Endothelial cell (in vitro differentiated cells): ENCODE data around the gene TPPP2. TPM values are rescaled to one million over a fixed set of nuclear protein-coding genes. Genes with fewer than 3 reads are reported as not detected.
"Not testable (repeated sequence)": the region's sequence is repeated elsewhere in the genome, so short reads cannot be mapped to it uniquely, and the experiment has no call there.

Experiments
- DNase-seq: peaks from one replicate; pipeline ENCODE4 v3.0.0; 2021; ENCODE audit warnings: low spot score
- H3K27ac Mint-ChIP-seq: one replicate; pipeline ENCODE4 v1.8.0; 2021; ENCODE audit warnings: mixed read lengths, inconsistent platforms; ENCODE audit not compliant: unreplicated experiment
- H3K27me3 Mint-ChIP-seq: one replicate; pipeline ENCODE4 v1.8.0; 2021; ENCODE audit warnings: mild to moderate bottlenecking, moderate library complexity, mixed read lengths, inconsistent platforms; ENCODE audit not compliant: unreplicated experiment
- H3K36me3 Mint-ChIP-seq: one replicate; pipeline ENCODE4 v1.8.0; 2021; ENCODE audit warnings: mild to moderate bottlenecking, low read depth, mixed read lengths, inconsistent platforms; ENCODE audit not compliant: unreplicated experiment
- H3K4me1 Mint-ChIP-seq: one replicate; pipeline ENCODE4 v1.8.0; 2021; ENCODE audit warnings: mild to moderate bottlenecking, mixed read lengths, inconsistent platforms; ENCODE audit not compliant: unreplicated experiment
- H3K4me3 Mint-ChIP-seq: one replicate; pipeline ENCODE4 v1.8.0; 2021; ENCODE audit warnings: mild to moderate bottlenecking, mixed read lengths, inconsistent platforms; ENCODE audit not compliant: unreplicated experiment
- H3K9me3 Mint-ChIP-seq: one replicate; pipeline ENCODE4 v1.8.0; 2021; ENCODE audit warnings: mixed read lengths, inconsistent platforms; ENCODE audit not compliant: unreplicated experiment
- CTCF ChIP-seq: fragments of 200-600 bp; sonication (generic); IDR thresholded peaks from one replicate; pipeline ENCODE4 v1.5.0; 2021; ENCODE audit warnings: antibody characterized with exemption; ENCODE audit not compliant: unreplicated experiment
- long read RNA-seq: library from polyadenylated mRNA; unstranded; transcript quantifications from one replicate; pipeline ENCODE4 v2.0.0, GENCODE V29; 2020; ENCODE audit not compliant: unreplicated experiment
- total RNA-seq: library from RNA; stranded (reverse); fragmentation: NEBNext Ultra II Directional; extraction: Animal tissue kit (Norgen Biotek cat#: 25700); gene quantifications from one replicate; pipeline ENCODE4 v1.2.1, GENCODE V29; 2021; ENCODE audit not compliant: unreplicated experiment

TPPP2 gene
- 0.62 TPM for total RNA-seq
- long read RNA-seq, result 0 reads

DNA sequence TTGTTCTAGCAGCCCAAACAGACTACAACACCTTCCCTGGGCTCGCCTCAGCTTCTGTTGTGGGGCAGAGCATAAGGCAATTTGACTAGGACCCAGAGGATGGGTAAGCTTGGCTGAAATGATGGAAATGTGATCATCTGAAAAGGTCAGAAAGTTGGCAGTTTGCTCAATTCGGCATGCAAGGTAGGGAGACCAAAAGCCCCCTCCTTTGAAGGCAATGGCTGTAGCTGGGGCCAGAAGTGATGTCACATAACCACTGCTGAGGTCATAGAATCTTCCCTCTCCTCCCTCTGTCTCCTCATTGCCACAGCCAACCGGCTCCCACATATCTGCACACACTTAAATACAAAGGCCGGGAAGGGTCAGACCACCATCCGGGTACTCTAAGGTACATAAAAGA, at the start of gene TPPP2:
TPPP2 (plus strand) TSS at position 301 of the 400 bp plus-strand sequence. CDS start 365 bp downstream, outside the sequence.
- Mint-ChIP-seq H3K9me3 (no peaks in the 10 kb centered on the region), H3K27me3 (peaks cover 20% of the 10 kb centered on the region), H3K27ac (no peak within 1 kb of the TSS), H3K4me3 (no peak within 1 kb of the TSS), H3K4me1 (peaks cover 4% of the 10 kb centered on the region), H3K36me3 (no peaks in the 10 kb centered on the region)
- TF ChIP-seq CTCF, result no peak
- DNase-seq, result no peak

- Mint-ChIP-seq H3K27me3 (peaks cover 3% of the 10 kb centered on the region), H3K27ac (no peak overlapping the region), H3K9me3 (no peaks in the 10 kb centered on the region), H3K4me1 (peaks cover 30% of the 10 kb centered on the region), H3K36me3 (no peaks in the 10 kb centered on the region), H3K4me3 (no peak overlapping the region)
- DNase-seq, result no peak
- TF ChIP-seq CTCF, result no peak
Measured at GRCh38 chr14:20980906-20981305, 49.1 kb upstream of the TPPP2 start.

DNA sequence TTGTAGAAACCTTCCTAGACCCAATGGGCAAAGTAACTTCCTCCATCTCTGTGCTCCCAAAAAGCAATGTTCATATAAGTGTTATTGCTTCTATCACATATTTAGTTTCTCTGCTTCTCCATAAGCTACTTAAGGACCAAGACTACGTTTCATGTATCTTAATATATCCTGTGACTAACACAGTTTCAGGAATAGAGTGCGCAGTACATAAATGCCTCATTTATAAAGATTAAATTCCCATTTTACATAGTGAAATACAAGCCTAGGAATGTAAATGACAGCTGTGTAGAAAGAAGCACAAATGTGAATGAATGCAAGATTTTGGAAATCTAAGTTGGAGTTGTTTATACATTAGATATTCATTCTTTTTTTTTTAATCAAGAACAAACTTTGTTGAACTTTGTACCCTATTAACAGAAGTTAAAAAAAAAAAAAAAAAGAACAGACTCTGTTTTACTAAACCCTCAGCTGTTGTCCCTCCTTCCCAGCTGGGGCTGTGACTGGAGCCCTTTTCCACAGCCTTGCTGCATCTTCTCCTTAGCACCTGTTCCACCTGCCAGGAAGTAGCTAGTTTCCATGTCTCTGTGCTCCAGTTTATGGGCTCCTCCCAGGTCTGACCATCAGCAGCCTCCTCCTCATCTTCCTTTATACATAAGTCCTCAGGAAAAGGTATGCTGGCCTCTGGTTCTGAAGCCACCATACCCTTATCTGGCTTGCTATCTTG, 47.2 kb upstream of the TPPP2 start:
- H3K27me3 Mint-ChIP-seq, result peaks cover 6% of the 10 kb centered on the region
- H3K36me3 Mint-ChIP-seq, result no peaks in the 10 kb centered on the region
- TF ChIP-seq CTCF, result no peak
- DNase-seq, result no peak
- H3K4me1 Mint-ChIP-seq, result peaks cover 29% of the 10 kb centered on the region
- H3K4me3 Mint-ChIP-seq, result no peak overlapping the region
- H3K9me3 Mint-ChIP-seq, result no peaks in the 10 kb centered on the region
- H3K27ac Mint-ChIP-seq, result no peak overlapping the region

- H3K27me3 Mint-ChIP-seq, H3K27ac Mint-ChIP-seq, H3K4me3 Mint-ChIP-seq, H3K9me3 Mint-ChIP-seq, H3K36me3 Mint-ChIP-seq, DNase-seq: not testable (repeated sequence)
- H3K4me1 Mint-ChIP-seq, result peaks cover 24% of the 10 kb centered on the region
Measured at GRCh38 chr14:20985650-20986049, 44.4 kb upstream of the TPPP2 start.

GRCh38 chr14:20986811-20987210, 43.2 kb upstream of the TPPP2 start:
- Mint-ChIP-seq H3K36me3 (peaks cover under 1% of the 10 kb centered on the region), H3K27me3 (peaks cover 5% of the 10 kb centered on the region), H3K4me3 (no peak overlapping the region), H3K27ac (no peak overlapping the region), H3K4me1 (peaks cover 26% of the 10 kb centered on the region), H3K9me3 (no peaks in the 10 kb centered on the region)
- no peak for TF ChIP-seq CTCF
- DNase-seq, result no peak
